HG03175 (cell line): ENCODE results near the gene SH3BGRL2.

Experiments
- ATAC-seq: cut with Tn5 transposase; IDR thresholded peaks from one replicate; pipeline ENCODE4 v1.9.1; 2021; ENCODE audit warnings: mild to moderate bottlenecking, moderate library complexity; ENCODE audit not compliant: unreplicated experiment

Gene SH3BGRL2

GRCh38 chr6:79630883-79631692 is at the start of gene SH3BGRL2:
Gene SH3BGRL2 (plus strand): TSS chr6:79631329. CDS start chr6:79631462, 133 bp downstream.
- no peak for ATAC-seq

GRCh38 chr6:79584332-79584731 is 46.8 kb upstream of the SH3BGRL2 start:
- ATAC-seq, result no peak

GRCh38 chr6:79586548-79586947 is 44.6 kb upstream of the SH3BGRL2 start:
- no peak for ATAC-seq

- no peak for ATAC-seq
Measured at GRCh38 chr6:79589701-79590100, 41.4 kb upstream of the SH3BGRL2 start.

- no peak for ATAC-seq
Measured at GRCh38 chr6:79597155-79597554, 34.0 kb upstream of the SH3BGRL2 start.

GRCh38 chr6:79598012-79598411 is 33.1 kb upstream of the SH3BGRL2 start:
- ATAC-seq, result no peak

GRCh38 chr6:79599725-79600259 is 31.3 kb upstream of the SH3BGRL2 start:
- ATAC-seq, result no peak

GRCh38 chr6:79600313-79600712 is 30.8 kb upstream of the SH3BGRL2 start:
- ATAC-seq, result no peak

GRCh38 chr6:79600812-79601609 is 30.1 kb upstream of the SH3BGRL2 start:
- ATAC-seq, result no peak

GRCh38 chr6:79602859-79603258 is 28.3 kb upstream of the SH3BGRL2 start:
- ATAC-seq, result no peak

GRCh38 chr6:79604583-79605037 is 26.5 kb upstream of the SH3BGRL2 start:
- no peak for ATAC-seq

- ATAC-seq, result no peak
Measured at GRCh38 chr6:79605061-79605460, 26.1 kb upstream of the SH3BGRL2 start.

GRCh38 chr6:79605968-79606764 is 25.0 kb upstream of the SH3BGRL2 start:
- no peak for ATAC-seq

- no peak for ATAC-seq
Measured at GRCh38 chr6:79607000-79607399, 24.1 kb upstream of the SH3BGRL2 start.

GRCh38 chr6:79608334-79609224 is 22.6 kb upstream of the SH3BGRL2 start:
- ATAC-seq, result no peak

- ATAC-seq, result no peak
Measured at GRCh38 chr6:79609225-79609595, 21.9 kb upstream of the SH3BGRL2 start.

GRCh38 chr6:79610306-79611009 is 20.7 kb upstream of the SH3BGRL2 start:
- no peak for ATAC-seq

GRCh38 chr6:79612457-79612856 is 18.7 kb upstream of the SH3BGRL2 start:
- ATAC-seq, result no peak

GRCh38 chr6:79612918-79613317 is 18.2 kb upstream of the SH3BGRL2 start:
- no peak for ATAC-seq
